Muscle of back (tissue), 11 donors: ENCODE data around the gene MYO16. TPM values are rescaled to one million over a fixed set of nuclear protein-coding genes. Genes with fewer than 3 reads are reported as not detected.
"Not testable (repeated sequence)": the region's sequence is repeated elsewhere in the genome, so short reads cannot be mapped to it uniquely, and the experiment has no call there.

ENCODE experiments used
- DNase-seq, 3 donors: peaks; one replicate each; pipeline versions ENCODE4 v3.0.0 to v3.0.0-alpha.2; 2013
- polyA plus RNA-seq, 10 donors: library from polyadenylated mRNA; unstranded; fragments of 120-200 nt; gene quantifications; one replicate each; pipeline ENCODE4 v1.2.1, GENCODE V29; 2013; ENCODE audit not compliant: insufficient read length in 10 of 10

The MYO16 gene
- polyA plus RNA-seq, 10 donors, result 9.0 to 25.7 (median 15.6) TPM

- no peak for DNase-seq
These were observed 428.7 kb downstream of the MYO16 start for GRCh38 chr13:109058087-109058486.

- DNase-seq, result no peak
These were observed 443.1 kb downstream of the MYO16 start for GRCh38 chr13:109072505-109072904.

- no peak for DNase-seq
These were observed 445.0 kb downstream of the MYO16 start for GRCh38 chr13:109074436-109074835.

- no peak for DNase-seq
These were observed 445.4 kb downstream of the MYO16 start for GRCh38 chr13:109074853-109075252.

- peak in 1 of 3 donors; percentile 3 for DNase-seq
These were observed 458.7 kb downstream of the MYO16 start for GRCh38 chr13:109087916-109088623.

- DNase-seq, result peak in 1 of 3 donors; percentile 4
These were observed 459.2 kb downstream of the MYO16 start for GRCh38 chr13:109088624-109088917.

GRCh38 chr13:109090796-109091195, 461.4 kb downstream of the MYO16 start:
- DNase-seq, result no peak

GRCh38 chr13:109091249-109091648, 461.8 kb downstream of the MYO16 start:
- DNase-seq, result no peak

- not testable (repeated sequence) for DNase-seq
These were observed 462.8 kb downstream of the MYO16 start for GRCh38 chr13:109092186-109092585.

- DNase-seq, result no peak
These were observed 464.6 kb downstream of the MYO16 start for GRCh38 chr13:109093998-109094397.

GRCh38 chr13:109095126-109095525, 465.7 kb downstream of the MYO16 start:
- DNase-seq, result no peak

GRCh38 chr13:109096101-109096500, 466.7 kb downstream of the MYO16 start:
- no peak for DNase-seq

- no peak for DNase-seq
These were observed 471.4 kb downstream of the MYO16 start for GRCh38 chr13:109100705-109101304.

GRCh38 chr13:109101550-109102144, 472.2 kb downstream of the MYO16 start:
- DNase-seq, result no peak

GRCh38 chr13:109105899-109106298, 476.5 kb downstream of the MYO16 start:
- no peak for DNase-seq

GRCh38 chr13:109110159-109110558, 480.7 kb downstream of the MYO16 start:
- no peak for DNase-seq

GRCh38 chr13:109111141-109111540, 481.7 kb downstream of the MYO16 start:
- DNase-seq, result no peak

- no peak for DNase-seq
These were observed 484.0 kb downstream of the MYO16 start for GRCh38 chr13:109113427-109113826.

GRCh38 chr13:109114162-109114561, 484.8 kb downstream of the MYO16 start:
- no peak for DNase-seq

- no peak for DNase-seq
These were observed 485.6 kb downstream of the MYO16 start for GRCh38 chr13:109114991-109115390.

- DNase-seq, result no peak
These were observed 489.1 kb downstream of the MYO16 start for GRCh38 chr13:109118521-109118920.

GRCh38 chr13:109119896-109120295, 490.5 kb downstream of the MYO16 start:
- DNase-seq, result no peak

GRCh38 chr13:109121826-109122225, 492.4 kb downstream of the MYO16 start:
- no peak for DNase-seq

- no peak for DNase-seq
These were observed 494.6 kb downstream of the MYO16 start for GRCh38 chr13:109123971-109124370.
